Epithelial cell of esophagus (primary cell): Measurements from ENCODE around the gene RNF208.

Experiments used
- DNase-seq: peaks from one replicate; pipeline ENCODE4 v3.0.0; 2010; ENCODE audit warnings: low read depth
- H3K4me3 ChIP-seq: 2 replicates; pipeline ENCODE4 v1.5.1; 2011; ENCODE audit warnings: mild to moderate bottlenecking, low read length, control low read depth
- CTCF ChIP-seq: IDR thresholded peaks from 2 replicates; pipeline ENCODE4 v1.5.1; 2011; ENCODE audit warnings: low read depth, mild to moderate bottlenecking, low read length, control low read depth, inconsistent platforms; ENCODE audit not compliant: insufficient read depth; ENCODE audit errors: missing control alignments

The RNF208 gene

GRCh38 chr9:137222190-137223077 is at the start of gene RNF208:
Gene RNF208, minus strand, starts transcription at chr9:137222240. Its CDS starts 1,028 bp downstream, at chr9:137221212.
- no peak for DNase-seq
- no peak for TF ChIP-seq CTCF
- H3K4me3 ChIP-seq: peak within 1 kb of the TSS; percentile 64

GRCh38 chr9:137271696-137272076 is 49.6 kb upstream of the RNF208 start:
- no peak for DNase-seq
- H3K4me3 ChIP-seq: no peak overlapping the region
- TF ChIP-seq CTCF: no peak

GRCh38 chr9:137270929-137271695 is 49.1 kb upstream of the RNF208 start:
- no peak for DNase-seq
- H3K4me3 ChIP-seq: no peak overlapping the region
- no peak for TF ChIP-seq CTCF

GRCh38 chr9:137269231-137269772 is 47.3 kb upstream of the RNF208 start:
- no peak for TF ChIP-seq CTCF
- DNase-seq: peak; percentile 36
- no peak overlapping the region for H3K4me3 ChIP-seq

GRCh38 chr9:137268538-137269201 is 46.6 kb upstream of the RNF208 start:
- H3K4me3 ChIP-seq: no peak overlapping the region
- no peak for DNase-seq
- no peak for TF ChIP-seq CTCF

GRCh38 chr9:137267933-137268355 is 45.9 kb upstream of the RNF208 start:
- no peak overlapping the region for H3K4me3 ChIP-seq

More at GRCh38 chr9:137267933-137268355, 45.9 kb upstream of the RNF208 start:
- no peak for DNase-seq
- TF ChIP-seq CTCF: no peak
